Fibroblast of pulmonary artery (primary cell): ENCODE results near the gene C3orf80.
A peak's percentile ranks its signal among the peaks of the same experiment; 100 is the strongest.
"Not testable (repeated sequence)": the region's sequence is repeated elsewhere in the genome, so short reads cannot be mapped to it uniquely, and the experiment has no call there.

ENCODE experiments used
- DNase-seq: peaks from one replicate; pipeline ENCODE4 v3.0.0-alpha.2; 2010; ENCODE audit warnings: low read depth
- H3K4me3 ChIP-seq: replicated peaks from 2 replicates; pipeline ENCODE4 v1.5.1; 2011; ENCODE audit warnings: low read depth, mild to moderate bottlenecking, control low read depth, low read length, moderate library complexity
- CTCF ChIP-seq: IDR thresholded peaks from 2 replicates; pipeline ENCODE4 v1.5.1; 2011; ENCODE audit warnings: mild to moderate bottlenecking, control low read depth, low read length, inconsistent platforms; ENCODE audit errors: missing control alignments

C3orf80 gene

DNA sequence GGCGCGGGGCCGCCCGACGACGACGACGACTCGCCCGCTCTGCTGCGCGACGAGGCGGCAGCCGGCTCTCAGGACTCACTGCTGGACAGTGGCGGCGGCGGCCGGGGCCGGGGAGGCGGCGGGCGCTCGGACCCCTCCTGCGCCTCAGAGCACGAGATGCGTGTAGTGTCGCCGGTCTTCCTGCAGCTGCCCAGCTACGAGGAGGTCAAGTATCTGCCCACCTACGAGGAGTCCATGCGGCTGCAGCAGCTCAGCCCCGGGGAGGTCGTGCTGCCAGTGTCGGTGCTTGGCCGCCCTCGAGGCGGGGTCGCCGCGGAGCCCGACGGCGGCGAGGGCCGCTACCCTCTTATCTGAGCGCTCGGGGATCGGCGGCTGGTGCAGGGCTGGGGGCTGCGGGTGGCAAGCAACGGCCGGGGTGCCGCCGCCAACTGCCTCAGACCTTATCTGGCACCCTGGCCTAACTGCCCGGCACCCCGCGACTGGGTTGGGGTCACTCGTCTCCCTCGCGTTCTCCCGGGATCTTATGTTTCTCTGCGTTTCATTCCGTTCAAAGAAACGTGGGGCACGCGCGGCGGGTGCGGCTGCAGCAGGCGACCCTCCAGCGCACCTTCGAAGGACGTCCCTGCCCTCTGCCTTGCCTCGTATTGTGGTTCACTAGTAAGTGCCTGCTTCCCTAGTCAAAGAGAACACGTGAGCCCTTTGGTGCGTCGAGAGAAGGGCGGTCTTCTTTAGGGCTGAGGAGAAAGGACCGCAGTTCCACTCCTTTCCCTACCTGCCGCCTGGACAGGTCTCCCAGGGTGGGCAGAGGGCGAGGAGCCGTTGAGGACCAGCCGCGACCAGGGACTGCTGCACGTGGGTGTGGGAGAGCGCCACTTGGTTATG is 1.0 kb downstream of the C3orf80 start:
- no peak for DNase-seq
- H3K4me3 ChIP-seq: peak overlapping the region; percentile 41

GRCh38 chr3:160227419-160227818 is 2.2 kb downstream of the C3orf80 start:
- no peak for TF ChIP-seq CTCF
- no peak overlapping the region for H3K4me3 ChIP-seq
- DNase-seq: no peak

More for the DNA sequence above, 1.0 kb downstream of the C3orf80 start:
- TF ChIP-seq CTCF: no peak

DNA sequence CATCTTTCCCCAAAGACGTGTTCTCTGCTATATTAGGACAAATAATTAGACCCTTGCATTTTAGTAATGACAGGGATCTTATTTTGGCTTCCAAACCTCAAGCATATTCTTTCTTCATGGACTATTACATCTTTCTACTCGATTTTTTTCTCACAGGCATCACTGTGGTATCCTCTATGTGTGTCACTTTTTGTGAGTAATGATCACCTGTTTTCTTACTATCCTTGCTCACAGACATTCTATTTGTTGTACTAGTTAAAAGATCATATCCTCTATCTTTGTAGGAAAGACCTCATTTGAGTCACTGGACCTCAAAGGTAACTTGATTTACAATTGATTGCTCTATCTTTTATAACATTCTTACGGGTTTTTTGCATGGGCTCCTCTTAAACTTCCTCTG is 6.8 kb downstream of the C3orf80 start:
- no peak for TF ChIP-seq CTCF
- H3K4me3 ChIP-seq: no peak overlapping the region
- no peak for DNase-seq

GRCh38 chr3:160240719-160241118 is 15.5 kb downstream of the C3orf80 start:
- not testable (repeated sequence) for DNase-seq, H3K4me3 ChIP-seq

- DNase-seq: peak; percentile 26
- TF ChIP-seq CTCF: no peak
- H3K4me3 ChIP-seq: no peak overlapping the region
Measured at GRCh38 chr3:160245261-160245800, 20.1 kb downstream of the C3orf80 start.

- H3K4me3 ChIP-seq: no peak overlapping the region
- TF ChIP-seq CTCF: no peak
- DNase-seq: no peak
Measured at GRCh38 chr3:160247766-160248165, 22.5 kb downstream of the C3orf80 start.

GRCh38 chr3:160253298-160253697 is 28.1 kb downstream of the C3orf80 start:
- H3K4me3 ChIP-seq: no peak overlapping the region
- no peak for TF ChIP-seq CTCF
- no peak for DNase-seq
